B cell (primary cell): ENCODE measurements around the gene CCNF. TPM values are rescaled to one million over a fixed set of nuclear protein-coding genes. Genes with fewer than 3 reads are reported as not detected.

Experiments used
- ATAC-seq: fragments of 200-7000 bp; cut with Tn5 transposase; one replicate; pipeline ENCODE4 v1.10.0; 2021; ENCODE audit warnings: low read depth, mild to moderate bottlenecking, moderate number of reproducible peaks, moderate library complexity
- CTCF ChIA-PET: fragments of 350-600 bp; sonication (Branson Sonifier 250); formaldehyde crosslinking; loops from one replicate; lab custom pipeline; 2021; ENCODE audit warnings: antibody characterized with exemption, inconsistent platforms; lab: Charles Lee
- POLR2A ChIA-PET: fragments of 350-600 bp; sonication (Branson Sonifier 250); formaldehyde crosslinking; loops from one replicate; lab custom pipeline; 2021; ENCODE audit warnings: antibody characterized with exemption; lab: Charles Lee
- DNase-seq: peaks from one replicate; pipeline ENCODE4 v3.0.0; 2013
- H2AFZ ChIP-seq: 2 replicates; pipeline ENCODE4 v1.6.1; 2012; ENCODE audit warnings: mild to moderate bottlenecking, low read depth, low read length; ENCODE audit not compliant: insufficient read depth, poor library complexity, severe bottlenecking
- H3K27ac ChIP-seq, 2 donors: 1 replicate in 1 of 2; 2 replicates in 1 of 2; pipeline ENCODE4 v1.5.1; 2012 to 2013; ENCODE audit warnings: low read length in 2 of 2, mild to moderate bottlenecking in 2 of 2, moderate library complexity in 1 of 2
- H3K27me3 ChIP-seq, 4 experiments: fragments of 200-600 bp in 1 of 4; sonication (generic) in 1 of 4; replicated peaks in 1 of 4; 1 replicate in 2 of 4; 2 replicates in 2 of 4; pipeline versions ENCODE4 v1.6.1 to v1.7.0; 2013 to 2016; ENCODE audit warnings: low read length in 3 of 4, mild to moderate bottlenecking in 2 of 4, mixed read lengths in 1 of 4, moderate library complexity in 1 of 4; ENCODE audit not compliant: insufficient read depth in 4 of 4, control insufficient read depth in 3 of 4; ENCODE audit errors: control extremely low read depth in 1 of 4
- H3K36me3 ChIP-seq, 2 experiments: replicated peaks in 1 of 2; 1 replicate in 1 of 2; 2 replicates in 1 of 2; pipeline versions ENCODE4 v1.6.1 to v1.7.1; 2013; ENCODE audit warnings: low read length in 1 of 2; ENCODE audit not compliant: insufficient read depth in 2 of 2, control insufficient read depth in 1 of 2; ENCODE audit errors: control extremely low read depth in 1 of 2, extremely low read depth in 1 of 2
- H3K4me1 ChIP-seq, 2 donors: fragments of 200-600 bp in 1 of 2; sonication (generic) in 1 of 2; 1 replicate in 1 of 2; 2 replicates in 1 of 2; pipeline versions ENCODE4 v1.5.1 to v1.6.1; 2013 to 2017; ENCODE audit warnings: low read length in 2 of 2; ENCODE audit not compliant: control insufficient read depth in 2 of 2, insufficient read depth in 2 of 2
- H3K4me2 ChIP-seq: replicated peaks from 2 replicates; pipeline ENCODE3; 2012; ENCODE audit warnings: mild to moderate bottlenecking, low read depth, low read length; ENCODE audit not compliant: poor library complexity, severe bottlenecking
- H3K4me3 ChIP-seq, 5 experiments: fragments of 200-600 bp in 1 of 5; sonication (generic) in 1 of 5; 1 replicate in 3 of 5; 2 replicates in 2 of 5; pipeline versions ENCODE4 v1.5.1 to v1.7.0; 2011 to 2016; ENCODE audit warnings: low read length in 4 of 5, mild to moderate bottlenecking in 4 of 5, low read depth in 2 of 5, control low read depth in 1 of 5, moderate library complexity in 1 of 5; ENCODE audit not compliant: insufficient read depth in 1 of 5; ENCODE audit errors: control extremely low read depth in 1 of 5, extremely low read depth in 1 of 5
- H3K79me2 ChIP-seq: fragments of 200-600 bp; sonication (generic); one replicate; pipeline ENCODE4 v1.6.0; 2016; ENCODE audit warnings: low read length; ENCODE audit not compliant: control insufficient read depth, insufficient read depth
- H3K9ac ChIP-seq: fragments of 200-600 bp; sonication (generic); 2 replicates; pipeline ENCODE4 v1.6.1; 2017; ENCODE audit warnings: mild to moderate bottlenecking, low read length, moderate library complexity
- H3K9me3 ChIP-seq, 3 donors: one replicate each; pipeline versions ENCODE4 v1.6.1 to v1.7.1; 2013; ENCODE audit warnings: low read length in 2 of 3; ENCODE audit not compliant: control insufficient read depth in 2 of 3, insufficient read depth in 1 of 3; ENCODE audit errors: control extremely low read depth in 1 of 3
- H4K20me1 ChIP-seq: 2 replicates; pipeline ENCODE4 v1.6.0; 2012; ENCODE audit warnings: mild to moderate bottlenecking, low read length; ENCODE audit not compliant: insufficient read depth, control insufficient read depth, poor library complexity, severe bottlenecking
- H3K27ac Mint-ChIP-seq: one replicate; pipeline ENCODE4 v1.8.0; 2021; ENCODE audit warnings: mixed read lengths
- H3K27me3 Mint-ChIP-seq: one replicate; pipeline ENCODE4 v1.8.0; 2021; ENCODE audit warnings: mixed read lengths
- H3K4me1 Mint-ChIP-seq: one replicate; pipeline ENCODE4 v1.8.0; 2021; ENCODE audit warnings: mixed read lengths
- H3K4me3 Mint-ChIP-seq: one replicate; pipeline ENCODE4 v1.8.0; 2021; ENCODE audit warnings: mixed read lengths
- H3K9me3 Mint-ChIP-seq: one replicate; pipeline ENCODE4 v1.8.0; 2022; ENCODE audit warnings: mixed read lengths; ENCODE audit not compliant: insufficient read depth
- EZH2 ChIP-seq: IDR thresholded peaks from 2 replicates; pipeline ENCODE4 v1.6.1; 2012; ENCODE audit warnings: borderline replicate concordance, low read depth, mild to moderate bottlenecking, moderate library complexity, low read length; ENCODE audit not compliant: insufficient read depth, poor library complexity, severe bottlenecking
- WGBS: methylation state at CpG from one replicate; pipeline ENCODE4 v1.1.5; 2013; ENCODE audit warnings: missing lambda C conversion rate; ENCODE audit not compliant: insufficient coverage; 5-methylcytosine and 5-hydroxymethylcytosine counted together
- intact Hi-C: fragments of 100-400 bp; cut with micrococcal nuclease; formaldehyde crosslinking; loops from one replicate; pipeline ENCODE4 v1.10.0; 2022
- polyA plus RNA-seq: library from polyadenylated mRNA; depleted of rRNA; stranded (reverse); fragments of >200 nt; gene quantifications from 2 replicates; pipeline ENCODE4 v1.2.3, GENCODE V29; 2012
- total RNA-seq, 2 donors: library from RNA; stranded (reverse); fragments of 120-200 nt in 1 of 2; gene quantifications; 1 replicate in 1 of 2; 2 replicates in 1 of 2; pipeline versions ENCODE4 v1.2.3 to v1.2.4, GENCODE V29; 2013 to 2022
- TF ChIP-seq, protein P1 (sequence below): fragments of 200-600 bp; IDR thresholded peaks from one replicate; pipeline ENCODE4 v1.8.0; 2022; ENCODE audit warnings: antibody characterized with exemption, mild to moderate bottlenecking

Gene CCNF
- total and polyA plus RNA-seq, 2 donors (not counting 1 experiment from before 2014, with no cell fraction given) = 3.2 to 5.3 TPM

DNA sequence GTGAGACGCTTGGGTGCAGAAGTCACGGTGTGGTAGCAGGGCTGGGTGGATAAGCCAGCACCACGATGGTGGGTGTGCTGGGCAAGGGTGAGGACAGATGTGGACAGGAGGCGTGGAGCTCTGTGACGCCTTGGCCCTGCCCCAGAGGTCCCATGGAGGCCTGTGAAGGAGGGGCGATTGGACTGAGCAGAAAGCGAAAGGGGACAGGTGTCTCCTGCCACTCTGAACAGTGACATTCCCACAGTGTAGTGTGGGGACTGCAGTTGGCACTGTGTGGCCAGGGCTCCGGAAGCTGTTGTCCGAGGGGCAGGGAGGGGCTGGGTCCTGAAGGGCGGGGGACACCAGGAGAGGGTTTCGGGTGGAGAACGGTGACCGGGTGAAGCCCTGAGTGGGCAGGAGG, 53.0 kb downstream of the CCNF start:
- DNase-seq (no peak), ATAC-seq (no peak)
- POLR2A ChIA-PET = interaction anchor here (0.6 kb wide), 1 partner anchor 264 kb away, joined by 4 read pairs; no protein-coding TSS in a partner anchor
- H3K9me3 ChIP-seq = no peaks in the 10 kb centered on the region
- Mint-ChIP-seq H3K27ac (no peak overlapping the region), H3K27me3 (no peaks in the 10 kb centered on the region), H3K4me3 (no peak overlapping the region), H3K4me1 (peaks cover 13% of the 10 kb centered on the region), H3K9me3 (no peaks in the 10 kb centered on the region)
- H3K9ac ChIP-seq = no peak overlapping the region
- peaks cover 80% of the 10 kb centered on the region for H3K79me2 ChIP-seq
- no peak overlapping the region for H3K4me2 ChIP-seq
- peaks cover 17% of the 10 kb centered on the region for H4K20me1 ChIP-seq
- no peak overlapping the region for H3K4me3 ChIP-seq
- no peak overlapping the region for H2AFZ ChIP-seq
- intact Hi-C loops = no loop called here
- H3K27me3 ChIP-seq = no peaks in the 10 kb centered on the region
- peaks cover 15 to 16% of the 10 kb centered on the region in 2 donors for H3K4me1 ChIP-seq
- CTCF ChIA-PET = interaction anchor here (1.2 kb wide), 1 partner anchor 19 kb away, joined by 6 read pairs; no protein-coding TSS in a partner anchor
- no peak overlapping the region for H3K27ac ChIP-seq
- TF ChIP-seq EZH2 = no peak
- TF ChIP-seq, protein P1, sequence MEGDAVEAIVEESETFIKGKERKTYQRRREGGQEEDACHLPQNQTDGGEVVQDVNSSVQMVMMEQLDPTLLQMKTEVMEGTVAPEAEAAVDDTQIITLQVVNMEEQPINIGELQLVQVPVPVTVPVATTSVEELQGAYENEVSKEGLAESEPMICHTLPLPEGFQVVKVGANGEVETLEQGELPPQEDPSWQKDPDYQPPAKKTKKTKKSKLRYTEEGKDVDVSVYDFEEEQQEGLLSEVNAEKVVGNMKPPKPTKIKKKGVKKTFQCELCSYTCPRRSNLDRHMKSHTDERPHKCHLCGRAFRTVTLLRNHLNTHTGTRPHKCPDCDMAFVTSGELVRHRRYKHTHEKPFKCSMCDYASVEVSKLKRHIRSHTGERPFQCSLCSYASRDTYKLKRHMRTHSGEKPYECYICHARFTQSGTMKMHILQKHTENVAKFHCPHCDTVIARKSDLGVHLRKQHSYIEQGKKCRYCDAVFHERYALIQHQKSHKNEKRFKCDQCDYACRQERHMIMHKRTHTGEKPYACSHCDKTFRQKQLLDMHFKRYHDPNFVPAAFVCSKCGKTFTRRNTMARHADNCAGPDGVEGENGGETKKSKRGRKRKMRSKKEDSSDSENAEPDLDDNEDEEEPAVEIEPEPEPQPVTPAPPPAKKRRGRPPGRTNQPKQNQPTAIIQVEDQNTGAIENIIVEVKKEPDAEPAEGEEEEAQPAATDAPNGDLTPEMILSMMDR = no peak
- WGBS = 95% methylated on average over 12 of the region's 13 CpGs
- H3K36me3 ChIP-seq = no peaks in the 10 kb centered on the region

DNA sequence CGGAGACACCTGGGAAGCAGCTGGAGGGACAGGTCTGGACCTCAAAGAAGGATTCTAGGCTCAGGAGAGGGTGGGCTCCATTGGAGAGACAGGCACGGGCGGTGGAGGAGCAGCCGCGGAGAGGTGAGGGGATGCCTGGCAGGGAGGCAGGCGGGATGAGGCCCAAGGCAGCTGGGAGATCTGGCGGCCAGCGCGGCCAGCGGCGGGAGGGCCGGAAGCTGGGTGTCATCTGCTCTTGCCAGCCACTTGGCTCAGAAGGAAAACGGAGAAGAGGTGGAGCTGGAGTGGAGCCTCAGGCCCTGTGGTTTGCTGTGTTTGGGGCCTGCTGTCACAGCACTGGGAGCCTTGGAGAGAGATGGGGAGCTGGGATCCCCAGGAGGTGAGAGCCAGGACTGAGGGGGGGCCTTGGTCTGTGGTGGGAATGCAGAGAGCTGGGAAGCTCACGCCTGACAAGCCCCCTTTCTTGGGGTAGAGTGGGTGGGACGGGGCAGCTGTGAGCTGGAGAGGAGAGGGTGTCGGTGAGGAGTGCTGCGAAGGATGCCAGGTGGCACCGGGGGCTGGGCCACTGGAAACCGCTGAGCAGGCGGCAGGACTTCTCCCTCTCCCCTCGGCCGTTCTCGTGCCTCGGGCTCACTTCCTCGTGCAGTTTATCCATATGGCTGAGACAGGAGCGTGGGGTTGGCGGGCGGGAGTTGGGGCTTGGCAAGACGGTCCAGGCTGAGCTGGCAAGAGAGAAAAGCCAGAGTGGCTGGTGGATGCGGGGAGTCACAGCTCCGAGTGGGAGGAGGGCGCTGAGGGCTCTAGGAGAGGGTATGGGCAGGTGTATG, 53.7 kb downstream of the CCNF start:
- Histone ChIP-seq H3K27ac (no peak overlapping the region), H2AFZ (no peak overlapping the region), H3K4me3 (no peak overlapping the region), H3K9me3 (no peaks in the 10 kb centered on the region), H3K79me2 (peaks cover 80% of the 10 kb centered on the region), H3K9ac (no peak overlapping the region), H3K36me3 (no peaks in the 10 kb centered on the region), H3K4me1 (peaks cover 22 to 23% of the 10 kb centered on the region in 2 donors), H3K27me3 (no peaks in the 10 kb centered on the region), H3K4me2 (no peak overlapping the region), H4K20me1 (peaks cover 11% of the 10 kb centered on the region)
- intact Hi-C loops = no loop called here
- no peak for TF ChIP-seq EZH2
- TF ChIP-seq, protein P1 = no peak
- ATAC-seq = no peak
- Mint-ChIP-seq H3K9me3 (no peaks in the 10 kb centered on the region), H3K4me3 (no peak overlapping the region), H3K27me3 (no peaks in the 10 kb centered on the region), H3K27ac (no peak overlapping the region), H3K4me1 (peaks cover 17% of the 10 kb centered on the region)
- ChIA-PET CTCF (interaction anchor here (1.2 to 1.4 kb wide), 2 partner anchors 18 to 187 kb away, joined by 4 to 6 read pairs; no protein-coding TSS in a partner anchor), POLR2A (no interaction called here)
- DNase-seq = no peak
- 80% methylated on average over 32 of the region's 32 CpGs for WGBS
